H9 (cell line): Measurements from ENCODE around the gene BRCA2. TPM values are rescaled to one million over a fixed set of nuclear protein-coding genes. Genes with fewer than 3 reads are reported as not detected.

Experiments
- DNase-seq: peaks from one replicate; pipeline ENCODE4 v3.0.0-alpha.2; 2017
- H2AFZ ChIP-seq: one replicate; pipeline ENCODE4 v1.6.1; 2013; ENCODE audit warnings: mild to moderate bottlenecking, low read length, control low read depth, moderate library complexity
- H2AK5ac ChIP-seq: 2 replicates; pipeline ENCODE4 v1.6.1; 2013; ENCODE audit warnings: low read length, control low read depth, mixed read lengths; ENCODE audit not compliant: insufficient read length
- H2BK120ac ChIP-seq: one replicate; pipeline ENCODE4 v1.6.1; 2013; ENCODE audit warnings: low read depth, mild to moderate bottlenecking, low read length, control low read depth, inconsistent platforms; ENCODE audit not compliant: poor library complexity, severe bottlenecking
- H2BK12ac ChIP-seq: 2 replicates; pipeline ENCODE4 v1.6.1; 2013; ENCODE audit warnings: low read length, control low read depth, mixed read lengths, low read depth; ENCODE audit not compliant: insufficient read length
- H2BK15ac ChIP-seq: 2 replicates; pipeline ENCODE4 v1.6.1; 2013; ENCODE audit warnings: low read depth, low read length, control low read depth
- H2BK20ac ChIP-seq: one replicate; pipeline ENCODE4 v1.6.1; 2013; ENCODE audit warnings: low read depth, mild to moderate bottlenecking, low read length, control low read depth, inconsistent platforms; ENCODE audit not compliant: poor library complexity, severe bottlenecking
- H2BK5ac ChIP-seq: 2 replicates; pipeline ENCODE4 v1.6.1; 2013; ENCODE audit warnings: low read length, control low read depth, mixed read lengths; ENCODE audit not compliant: insufficient read length
- H3K14ac ChIP-seq: 2 replicates; pipeline ENCODE4 v1.6.1; 2013; ENCODE audit warnings: low read length, control low read depth; ENCODE audit not compliant: insufficient read depth
- H3K18ac ChIP-seq: 2 replicates; pipeline ENCODE4 v1.6.1; 2013; ENCODE audit warnings: low read depth, mild to moderate bottlenecking, mixed read lengths, low read length, control low read depth; ENCODE audit not compliant: insufficient read length
- H3K23ac ChIP-seq: 2 replicates; pipeline ENCODE4 v1.6.1; 2013; ENCODE audit warnings: low read length, control low read depth, mixed read lengths, low read depth; ENCODE audit not compliant: insufficient read length
- H3K23me2 ChIP-seq: 2 replicates; pipeline ENCODE4 v1.6.1; 2013; ENCODE audit warnings: low read depth, mild to moderate bottlenecking, mixed read lengths, low read length, control low read depth; ENCODE audit not compliant: insufficient read length, poor library complexity, severe bottlenecking
- H3K27ac ChIP-seq: 2 replicates; pipeline ENCODE4 v1.5.1; 2013; ENCODE audit warnings: low read length, control low read depth, mixed read lengths, low read depth; ENCODE audit not compliant: insufficient read length
- H3K27me3 ChIP-seq: 2 replicates; pipeline ENCODE4 v1.6.1; 2013; ENCODE audit warnings: low read length, control low read depth, inconsistent platforms; ENCODE audit not compliant: insufficient read depth
- H3K4ac ChIP-seq: 2 replicates; pipeline ENCODE4 v1.6.1; 2013; ENCODE audit warnings: low read depth, mild to moderate bottlenecking, control low read depth, inconsistent platforms, low read length, moderate library complexity
- H3K4me1 ChIP-seq: 2 replicates; pipeline ENCODE4 v1.6.1; 2013; ENCODE audit warnings: low read length, control low read depth, inconsistent platforms; ENCODE audit not compliant: insufficient read depth
- H3K4me2 ChIP-seq: 2 replicates; pipeline ENCODE4 v1.6.1; 2013; ENCODE audit warnings: low read length, control low read depth, mixed read lengths; ENCODE audit not compliant: insufficient read length, insufficient read depth
- H3K56ac ChIP-seq: 2 replicates; pipeline ENCODE4 v1.6.1; 2013; ENCODE audit warnings: low read depth, mild to moderate bottlenecking, mixed read lengths, low read length, control low read depth; ENCODE audit not compliant: insufficient read length
- H3K79me1 ChIP-seq: 2 replicates; pipeline ENCODE4 v1.6.1; 2013; ENCODE audit warnings: low read depth, mild to moderate bottlenecking, moderate library complexity, low read length, control low read depth, inconsistent platforms; ENCODE audit not compliant: insufficient read depth, poor library complexity, severe bottlenecking
- H3K79me2 ChIP-seq: 2 replicates; pipeline ENCODE4 v1.6.1; 2013; ENCODE audit warnings: low read length, control low read depth, inconsistent platforms; ENCODE audit not compliant: insufficient read depth
- H3K9ac ChIP-seq: 2 replicates; pipeline ENCODE4 v1.6.1; 2013; ENCODE audit warnings: low read length, control low read depth, mixed read lengths; ENCODE audit not compliant: insufficient read length; ENCODE audit errors: extremely low read depth
- H3K9me3 ChIP-seq: one replicate; pipeline ENCODE4 v1.6.1; 2013; ENCODE audit warnings: low read depth, low read length, inconsistent platforms; ENCODE audit not compliant: control insufficient read depth
- H3T11ph ChIP-seq: one replicate; pipeline ENCODE4 v1.6.1; 2013; ENCODE audit warnings: mild to moderate bottlenecking, low read length, control low read depth, inconsistent platforms
- H4K20me1 ChIP-seq: one replicate; pipeline ENCODE4 v1.6.1; 2013; ENCODE audit not compliant: control insufficient read depth, insufficient read length, insufficient read depth
- H4K5ac ChIP-seq: 2 replicates; pipeline ENCODE4 v1.6.1; 2013; ENCODE audit warnings: low read depth, mild to moderate bottlenecking, mixed read lengths, low read length, control low read depth; ENCODE audit not compliant: insufficient read length
- H4K8ac ChIP-seq: replicated peaks from 2 replicates; pipeline ENCODE4 v1.6.1; 2013; ENCODE audit warnings: low read length, control low read depth, mixed read lengths, low read depth; ENCODE audit not compliant: insufficient read length
- H4K91ac ChIP-seq: 2 replicates; pipeline ENCODE4 v1.6.1; 2013; ENCODE audit warnings: low read depth, mild to moderate bottlenecking, moderate library complexity, mixed read lengths, low read length, control low read depth; ENCODE audit not compliant: insufficient read length
- H3K27ac Mint-ChIP-seq, 3 experiments: 2 replicates in 2 of 3; 3 replicates in 1 of 3; pipeline ENCODE4 v1.8.0; 2020 to 2021; ENCODE audit warnings: mixed read lengths in 3 of 3, mild to moderate bottlenecking in 1 of 3, moderate library complexity in 1 of 3
- H3K27me3 Mint-ChIP-seq: 2 replicates; pipeline ENCODE4 v1.8.0; 2021; ENCODE audit warnings: low read depth, mild to moderate bottlenecking, moderate library complexity, mixed read lengths
- H3K36me3 Mint-ChIP-seq, 3 experiments: 2 replicates in 2 of 3; 3 replicates in 1 of 3; pipeline ENCODE4 v1.8.0; 2020 to 2021; ENCODE audit warnings: low read depth in 3 of 3, mixed read lengths in 3 of 3; ENCODE audit not compliant: insufficient read depth in 1 of 3
- H3K4me1 Mint-ChIP-seq, 2 experiments: 2 replicates each; pipeline ENCODE4 v1.8.0; 2020; ENCODE audit warnings: mixed read lengths in 2 of 2
- H3K4me3 Mint-ChIP-seq, 2 experiments: 2 replicates in 1 of 2; 3 replicates in 1 of 2; pipeline ENCODE4 v1.8.0; 2020 to 2021; ENCODE audit warnings: mild to moderate bottlenecking in 2 of 2, mixed read lengths in 2 of 2, moderate library complexity in 1 of 2
- H3K9me3 Mint-ChIP-seq, 2 experiments: 2 replicates in 1 of 2; 3 replicates in 1 of 2; pipeline ENCODE4 v1.8.0; 2020; ENCODE audit warnings: mild to moderate bottlenecking in 2 of 2, mixed read lengths in 2 of 2, moderate library complexity in 1 of 2
- CTCF ChIP-seq: fragments of 200-600 bp; sonication (generic); conservative IDR thresholded peaks from 3 replicates; pipeline ENCODE4 v1.8.0; 2021; ENCODE audit warnings: antibody characterized with exemption, mild to moderate bottlenecking
- WGBS: extraction: QIAGEN DNeasy Blood & Tissue Kit; methylation state at CpG from one replicate; pipeline ENCODE4 v1.1.7; 2013; ENCODE audit warnings: missing lambda C conversion rate, low lambda C conversion rate, mixed read lengths; ENCODE audit not compliant: insufficient read length; ENCODE audit errors: extremely low coverage; 5-methylcytosine and 5-hydroxymethylcytosine counted together
- total RNA-seq: library from RNA; stranded (reverse); gene quantifications from 2 replicates; pipeline ENCODE4 v1.2.1, GENCODE V29; 2021

Gene BRCA2
- total RNA-seq, 1 experiment from 2014 or later: 17.0 TPM

- DNase-seq: no peak
- no peaks in the 10 kb centered on the region for H3K4me1 ChIP-seq
- Mint-ChIP-seq H3K36me3 (no peaks in the 10 kb centered on the region), H3K4me1 (no peaks in the 10 kb centered on the region), H3K27ac (no peak overlapping the region), H3K9me3 (no peaks in the 10 kb centered on the region), H3K4me3 (no peak overlapping the region), H3K27me3 (no peaks in the 10 kb centered on the region; the same call in 1 of the 2 replicates)
- H3K9ac ChIP-seq: no peak overlapping the region
- H2BK12ac ChIP-seq: no peak overlapping the region
- no peaks in the 10 kb centered on the region for H3K79me1 ChIP-seq
- no peak overlapping the region for H3K56ac ChIP-seq
- no peak overlapping the region for H3K14ac ChIP-seq
- H2AFZ ChIP-seq: no peak overlapping the region
- H2AK5ac ChIP-seq: no peak overlapping the region
- H4K91ac ChIP-seq: no peak overlapping the region
- H2BK120ac ChIP-seq: no peak overlapping the region
- H2BK20ac ChIP-seq: no peak overlapping the region
- TF ChIP-seq CTCF: no peak
- no peak overlapping the region for H3T11ph ChIP-seq
- WGBS: no CpG with 5 or more reads among the region's 6 CpGs
- no peaks in the 10 kb centered on the region for H3K9me3 ChIP-seq
- no peak overlapping the region for H3K23ac ChIP-seq
- no peaks in the 10 kb centered on the region for H3K79me2 ChIP-seq
- H3K23me2 ChIP-seq: no peaks in the 10 kb centered on the region
- H4K5ac ChIP-seq: no peak overlapping the region
- H3K27ac ChIP-seq: no peak overlapping the region
- no peak overlapping the region for H2BK5ac ChIP-seq
- no peaks in the 10 kb centered on the region for H3K27me3 ChIP-seq
- no peak overlapping the region for H3K4ac ChIP-seq
- H2BK15ac ChIP-seq: no peak overlapping the region
- H4K20me1 ChIP-seq: no peaks in the 10 kb centered on the region
- H3K4me2 ChIP-seq: no peak overlapping the region
- H4K8ac ChIP-seq: no peak overlapping the region
- no peak overlapping the region for H3K18ac ChIP-seq
Measured at GRCh38 chr13:32298695-32299094, 16.6 kb upstream of the BRCA2 start.
